OCI-LY1 (cell line): Measurements from ENCODE around the gene KIR2DL3.
"Not testable (repeated sequence)": the region's sequence is repeated elsewhere in the genome, so short reads cannot be mapped to it uniquely, and the experiment has no call there.

ENCODE experiments used
- H2AFZ ChIP-seq: fragments of 200-600 bp; sonication (generic), shearing (Covaris generic); 2 replicates; pipeline ENCODE4 v1.6.0; 2014; ENCODE audit warnings: antibody characterized with exemption, mild to moderate bottlenecking, low read length
- H3F3A ChIP-seq: fragments of 200-600 bp; sonication (generic), shearing (Covaris generic); 2 replicates; pipeline ENCODE4 v1.6.0; 2014; ENCODE audit warnings: mild to moderate bottlenecking, antibody characterized with exemption, low read length, moderate library complexity; ENCODE audit not compliant: insufficient read depth
- H3K27ac ChIP-seq: fragments of 200-600 bp; sonication (generic); 2 replicates; pipeline ENCODE4 v1.5.1; 2014; ENCODE audit warnings: low read length, mixed run types, mild to moderate bottlenecking, low read depth; ENCODE audit not compliant: poor library complexity, severe bottlenecking
- H3K27me3 ChIP-seq: fragments of 200-600 bp; sonication (generic); 2 replicates; pipeline ENCODE4 v1.6.0; 2014; ENCODE audit warnings: antibody characterized with exemption, mild to moderate bottlenecking, low read length, moderate library complexity; ENCODE audit not compliant: insufficient read depth
- H3K36me3 ChIP-seq: fragments of 200-600 bp; sonication (generic); 2 replicates; pipeline ENCODE4 v1.6.1; 2014; ENCODE audit warnings: mild to moderate bottlenecking, antibody characterized with exemption, low read length, moderate library complexity, mixed read lengths; ENCODE audit not compliant: insufficient read depth
- H3K4me1 ChIP-seq: fragments of 200-600 bp; sonication (generic); 2 replicates; pipeline ENCODE4 v1.5.1; 2014; ENCODE audit warnings: mild to moderate bottlenecking, low read length, moderate library complexity; ENCODE audit not compliant: insufficient read depth, severe bottlenecking
- H3K4me2 ChIP-seq: fragments of 200-600 bp; sonication (generic), shearing (Covaris generic); 2 replicates; pipeline ENCODE4 v1.6.1; 2014; ENCODE audit warnings: low read length
- H3K4me3 ChIP-seq: fragments of 200-600 bp; sonication (generic); 2 replicates; pipeline ENCODE4 v1.5.1; 2014; ENCODE audit warnings: low read length, low read depth, mild to moderate bottlenecking, mixed read lengths; ENCODE audit not compliant: poor library complexity, severe bottlenecking
- H3K79me2 ChIP-seq: fragments of 200-600 bp; shearing (Covaris generic); 2 replicates; pipeline ENCODE4 v1.6.1; 2016; ENCODE audit warnings: mixed run types, low read length, mixed read lengths; ENCODE audit not compliant: insufficient read depth
- H3K9ac ChIP-seq: fragments of 200-600 bp; sonication (generic), shearing (Covaris generic); 2 replicates; pipeline ENCODE4 v1.6.1; 2014; ENCODE audit warnings: mild to moderate bottlenecking, low read length, mixed read lengths
- H3K9me2 ChIP-seq: fragments of 200-600 bp; sonication (generic), shearing (Covaris generic); 2 replicates; pipeline ENCODE4 v1.6.1; 2014; ENCODE audit warnings: low read depth, mild to moderate bottlenecking, low read length, mixed read lengths
- H3K9me3 ChIP-seq: fragments of 200-600 bp; shearing (Covaris generic); 2 replicates; pipeline ENCODE4 v1.6.1; 2014; ENCODE audit warnings: low read length, mixed read lengths
- H4K20me1 ChIP-seq: fragments of 200-600 bp; sonication (generic), shearing (Covaris generic); 2 replicates; pipeline ENCODE4 v1.6.0; 2016; ENCODE audit warnings: mild to moderate bottlenecking, low read length; ENCODE audit not compliant: insufficient read depth
- CTCF ChIP-seq: fragments of 200-600 bp; sonication (generic), shearing (Covaris generic); IDR thresholded peaks from 2 replicates; pipeline ENCODE4 v1.5.1; 2017; ENCODE audit warnings: mild to moderate bottlenecking, antibody characterized with exemption, low read length, moderate library complexity, mixed read lengths
- EZH2 ChIP-seq: fragments of 200-600 bp; sonication (generic), shearing (Covaris generic); IDR thresholded peaks from 2 replicates; pipeline ENCODE4 v1.8.0; 2017; ENCODE audit warnings: borderline replicate concordance, mixed run types, mild to moderate bottlenecking, antibody characterized with exemption, low read length, moderate library complexity, mixed read lengths

Gene KIR2DL3

GRCh38 chr19:54738306-54738705 lies at the start of gene KIR2DL3:
Gene KIR2DL3 (plus strand): TSS chr19:54738513. CDS start chr19:54738546, 33 bp downstream.
- H2AFZ ChIP-seq, H3K9me3 ChIP-seq, H3K36me3 ChIP-seq, H3K79me2 ChIP-seq, H3K4me3 ChIP-seq, H3K4me2 ChIP-seq, H3K27ac ChIP-seq, H3K9ac ChIP-seq, H4K20me1 ChIP-seq, H3K4me1 ChIP-seq, H3F3A ChIP-seq, H3K27me3 ChIP-seq, H3K9me2 ChIP-seq: not testable (repeated sequence)

GRCh38 chr19:54691582-54692297 lies 46.6 kb upstream of the KIR2DL3 start:
- H3K27me3 ChIP-seq, result no peaks in the 10 kb centered on the region
- H3K79me2 ChIP-seq, result no peaks in the 10 kb centered on the region
- no peaks in the 10 kb centered on the region for H4K20me1 ChIP-seq
- H3K4me3 ChIP-seq, result no peak overlapping the region
- H3K9ac ChIP-seq, result no peak overlapping the region
- no peak overlapping the region for H2AFZ ChIP-seq
- H3K4me1 ChIP-seq, result no peaks in the 10 kb centered on the region
- H3K36me3 ChIP-seq, result no peaks in the 10 kb centered on the region
- H3K9me2 ChIP-seq, result no peaks in the 10 kb centered on the region
- H3F3A ChIP-seq, result no peaks in the 10 kb centered on the region
- no peak overlapping the region for H3K27ac ChIP-seq
- TF ChIP-seq CTCF (no peak), EZH2 (no peak)
- H3K9me3 ChIP-seq, result no peaks in the 10 kb centered on the region
- no peak overlapping the region for H3K4me2 ChIP-seq

GRCh38 chr19:54692298-54692615 lies 46.1 kb upstream of the KIR2DL3 start:
- no peaks in the 10 kb centered on the region for H3K4me1 ChIP-seq
- H4K20me1 ChIP-seq, result no peaks in the 10 kb centered on the region
- H3K27me3 ChIP-seq, result no peaks in the 10 kb centered on the region
- no peak overlapping the region for H3K27ac ChIP-seq
- no peaks in the 10 kb centered on the region for H3K9me3 ChIP-seq
- H3K4me2 ChIP-seq, result no peak overlapping the region
- no peaks in the 10 kb centered on the region for H3F3A ChIP-seq
- no peak for TF ChIP-seq CTCF
- TF ChIP-seq EZH2, result no peak
- no peaks in the 10 kb centered on the region for H3K36me3 ChIP-seq
- H3K9me2 ChIP-seq, result no peaks in the 10 kb centered on the region
- H3K79me2 ChIP-seq, result no peaks in the 10 kb centered on the region
- no peak overlapping the region for H3K9ac ChIP-seq
- H3K4me3 ChIP-seq, result no peak overlapping the region
- H2AFZ ChIP-seq, result no peak overlapping the region

- Histone ChIP-seq H3K9me3 (no peaks in the 10 kb centered on the region), H3K9ac (no peak overlapping the region), H3F3A (no peaks in the 10 kb centered on the region), H3K27me3 (no peaks in the 10 kb centered on the region), H3K79me2 (no peaks in the 10 kb centered on the region), H4K20me1 (no peaks in the 10 kb centered on the region), H3K4me1 (no peaks in the 10 kb centered on the region), H3K9me2 (no peaks in the 10 kb centered on the region), H2AFZ (no peak overlapping the region), H3K4me3 (no peak overlapping the region), H3K4me2 (no peak overlapping the region), H3K27ac (no peak overlapping the region), H3K36me3 (no peaks in the 10 kb centered on the region)
- no peak for TF ChIP-seq EZH2
- no peak for TF ChIP-seq CTCF
Measured at GRCh38 chr19:54694648-54695047, 43.7 kb upstream of the KIR2DL3 start.
